Peyer's patch (tissue), 4 donors: Measurements from ENCODE around the gene TMEM217. TPM values are rescaled to one million over a fixed set of nuclear protein-coding genes. Genes with fewer than 3 reads are reported as not detected.

Source experiments
- DNase-seq, 3 donors: peaks; one replicate each; pipeline ENCODE4 v3.0.0-alpha.2; 2017 to 2019
- H3K27ac ChIP-seq, 4 donors: fragments of 200-600 bp; sonication (generic); one replicate each; pipeline ENCODE4 v1.5.1; 2016 to 2019
- H3K27me3 ChIP-seq, 2 donors: fragments of 200-600 bp; sonication (generic); one replicate each; pipeline ENCODE4 v1.5.1; 2019
- H3K36me3 ChIP-seq, 3 donors: fragments of 200-600 bp; sonication (generic); one replicate each; pipeline ENCODE4 v1.5.1; 2016 to 2019
- H3K4me1 ChIP-seq, 4 donors: fragments of 200-600 bp; sonication (generic); one replicate each; pipeline ENCODE4 v1.5.1; 2016 to 2019
- H3K4me3 ChIP-seq, 4 donors: fragments of 200-600 bp; sonication (generic); 1 replicate in 3 of 4; 2 replicates in 1 of 4; pipeline ENCODE4 v1.5.1; 2016 to 2019; ENCODE audit warnings: mild to moderate bottlenecking in 1 of 4
- H3K9me3 ChIP-seq, 4 donors: fragments of 200-600 bp; sonication (generic); one replicate each; pipeline ENCODE4 v1.5.1; 2016 to 2019; ENCODE audit warnings: mild to moderate bottlenecking in 1 of 4
- CTCF ChIP-seq, 6 experiments: fragments of 450-650 bp in 4 of 6; fragments of 200-600 bp in 2 of 6; sonication (generic) in 1 of 6; IDR thresholded peaks; one replicate each; pipeline ENCODE4 v1.5.1; 2017 to 2019; ENCODE audit warnings: antibody characterized with exemption in 6 of 6, mild to moderate bottlenecking in 3 of 6, moderate library complexity in 1 of 6
- POLR2A ChIP-seq, 2 donors: fragments of 450-650 bp; IDR thresholded peaks; one replicate each; pipeline ENCODE4 v1.5.1; 2017; ENCODE audit warnings: antibody characterized with exemption in 2 of 2, mild to moderate bottlenecking in 2 of 2, moderate library complexity in 2 of 2
- total RNA-seq, 4 donors: library from RNA; depleted of rRNA; stranded (reverse); fragments of >200 nt; gene quantifications; one replicate each; pipeline ENCODE4 v1.1.0, GENCODE V29; 2016

TMEM217 gene
- total RNA-seq, 4 donors from 2014 or later = 0.53 TPM; not detected in 3

DNA sequence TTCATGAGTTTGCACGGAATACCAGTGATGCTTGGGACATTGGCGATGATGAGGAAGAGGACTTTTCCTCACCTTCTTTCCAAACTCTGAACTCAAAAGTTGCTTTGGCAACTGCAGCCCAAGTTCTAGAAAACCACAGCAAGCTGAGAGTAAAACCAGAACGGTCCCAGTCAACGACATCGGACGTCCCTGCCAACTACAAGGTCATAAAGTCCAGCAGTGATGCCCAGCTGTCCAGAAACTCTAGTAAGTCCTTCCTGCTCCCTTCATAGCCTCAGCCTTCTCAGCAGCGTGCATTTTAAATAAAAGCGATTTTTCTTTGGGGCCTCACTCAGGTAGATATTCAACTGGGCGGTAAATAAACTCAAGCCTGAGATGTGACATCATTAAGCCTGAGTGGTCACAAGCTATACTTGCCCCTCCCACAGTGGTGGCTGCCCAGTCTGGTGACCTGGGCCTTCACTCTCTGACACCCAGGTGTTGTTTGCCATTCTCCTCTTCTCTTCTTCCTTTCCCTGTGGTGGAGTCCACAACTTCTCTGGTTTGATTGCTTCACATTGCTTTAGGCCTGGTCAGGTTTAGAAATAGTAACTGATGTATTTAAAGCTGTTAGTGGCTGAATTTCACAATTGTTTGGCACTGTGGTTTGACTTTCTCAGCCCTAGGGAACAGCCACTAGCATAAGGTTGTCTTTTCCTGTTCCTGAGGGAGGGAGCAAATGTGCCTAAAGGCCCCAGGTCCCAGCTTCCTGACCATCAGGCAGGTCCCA lies 21.6 kb upstream of the TMEM217 start:
- no peaks in the 10 kb centered on the region for H3K27me3 ChIP-seq
- no peaks in the 10 kb centered on the region for H3K9me3 ChIP-seq
- peaks cover 0 to 3% (median 1%) of the 10 kb centered on the region in 4 donors for H3K4me1 ChIP-seq
- H3K27ac ChIP-seq = no peak overlapping the region
- no peak overlapping the region for H3K4me3 ChIP-seq
- H3K36me3 ChIP-seq = peaks cover 0 to 44% (median 2%) of the 10 kb centered on the region in 3 donors
- no peak for DNase-seq
- no peak for TF ChIP-seq CTCF (IDR thresholded peaks at IDR 0.05)
- TF ChIP-seq POLR2A (IDR thresholded peaks at IDR 0.05) = no peak

DNA sequence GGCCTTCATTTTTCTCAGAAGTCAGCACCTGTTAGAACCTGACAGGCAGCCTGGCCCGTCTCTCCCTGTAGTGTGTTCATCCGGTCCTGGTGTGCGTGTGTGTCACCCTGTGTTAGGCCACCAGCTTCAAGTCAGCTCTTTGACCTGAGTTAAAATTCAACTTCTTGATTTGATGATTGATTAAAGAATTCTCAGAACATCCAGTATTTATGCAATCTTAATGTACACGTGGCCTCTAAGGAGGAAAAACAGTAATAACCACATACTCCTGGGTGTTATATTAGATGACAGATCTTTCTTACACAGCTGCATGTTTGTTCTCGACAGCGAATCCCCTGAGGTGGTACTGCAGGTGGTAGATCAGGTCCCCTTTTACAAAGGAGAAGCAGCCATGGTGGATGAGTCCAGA lies 19.1 kb upstream of the TMEM217 start:
- Histone ChIP-seq H3K9me3 (no peaks in the 10 kb centered on the region), H3K27ac (no peak overlapping the region), H3K4me3 (no peak overlapping the region), H3K27me3 (no peaks in the 10 kb centered on the region), H3K36me3 (peaks cover 0 to 20% (median 2%) of the 10 kb centered on the region in 3 donors), H3K4me1 (peaks cover 0 to 2% (median 0%) of the 10 kb centered on the region in 4 donors)
- TF ChIP-seq CTCF (IDR thresholded peaks at IDR 0.05) = no peak
- peak in 1 of 2 donors; percentile 19 for TF ChIP-seq POLR2A (IDR thresholded peaks at IDR 0.05)
- peak in 1 of 3 donors; percentile 64 for DNase-seq

DNA sequence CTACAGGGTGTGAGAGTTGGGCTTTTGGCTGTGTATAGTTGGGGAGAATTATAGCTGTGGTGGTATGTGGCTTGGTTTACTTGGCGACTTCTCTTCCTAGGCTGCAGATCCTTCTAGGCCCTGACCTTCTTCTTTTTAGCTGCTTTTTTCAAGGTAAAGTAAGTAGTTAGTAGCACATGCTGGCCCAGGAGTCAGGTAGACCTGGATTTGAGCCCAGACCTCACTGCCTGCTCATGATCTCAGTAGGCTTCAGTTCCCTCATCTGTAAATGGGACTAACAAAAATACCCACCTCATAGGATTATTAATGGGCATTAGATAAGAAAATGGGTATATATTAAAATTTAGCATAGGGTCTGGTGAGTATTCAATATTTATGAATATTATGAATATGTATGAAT lies 17.4 kb upstream of the TMEM217 start:
- no peak for DNase-seq
- Histone ChIP-seq H3K9me3 (no peaks in the 10 kb centered on the region), H3K27ac (no peak overlapping the region), H3K4me3 (no peak overlapping the region), H3K36me3 (peaks cover 0 to 18% (median 0%) of the 10 kb centered on the region in 3 donors), H3K27me3 (no peaks in the 10 kb centered on the region), H3K4me1 (peaks cover 0 to 2% (median 0%) of the 10 kb centered on the region in 4 donors)
- TF ChIP-seq CTCF (IDR thresholded peaks at IDR 0.05) (no peak), POLR2A (IDR thresholded peaks at IDR 0.05) (no peak)

DNA sequence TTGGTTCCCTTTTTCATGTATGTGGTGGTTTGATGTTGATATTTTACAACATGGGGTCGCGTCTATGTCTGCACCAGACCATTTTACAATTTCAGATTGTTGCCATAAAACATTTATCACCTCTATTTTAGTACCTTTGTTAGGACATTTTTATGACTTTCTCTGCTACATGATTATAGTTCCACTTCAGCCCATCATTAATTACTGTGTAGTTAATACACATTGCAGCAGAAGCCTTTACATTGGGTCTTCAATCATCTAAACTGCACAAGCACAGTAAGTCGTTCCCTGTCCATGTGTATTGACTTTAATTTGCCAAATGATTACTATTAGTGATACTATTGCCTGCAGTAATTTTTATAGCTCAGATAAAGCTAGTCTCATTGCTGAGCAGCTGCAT lies 15.7 kb upstream of the TMEM217 start:
- H3K27ac ChIP-seq = no peak overlapping the region
- peaks cover 0 to 2% (median 0%) of the 10 kb centered on the region in 4 donors for H3K4me1 ChIP-seq
- H3K36me3 ChIP-seq = peaks cover 0 to 14% (median 0%) of the 10 kb centered on the region in 3 donors
- H3K27me3 ChIP-seq = no peaks in the 10 kb centered on the region
- H3K9me3 ChIP-seq = no peaks in the 10 kb centered on the region
- DNase-seq = no peak
- no peak overlapping the region for H3K4me3 ChIP-seq
- TF ChIP-seq POLR2A (IDR thresholded peaks at IDR 0.05) (no peak), CTCF (IDR thresholded peaks at IDR 0.05) (no peak)

DNA sequence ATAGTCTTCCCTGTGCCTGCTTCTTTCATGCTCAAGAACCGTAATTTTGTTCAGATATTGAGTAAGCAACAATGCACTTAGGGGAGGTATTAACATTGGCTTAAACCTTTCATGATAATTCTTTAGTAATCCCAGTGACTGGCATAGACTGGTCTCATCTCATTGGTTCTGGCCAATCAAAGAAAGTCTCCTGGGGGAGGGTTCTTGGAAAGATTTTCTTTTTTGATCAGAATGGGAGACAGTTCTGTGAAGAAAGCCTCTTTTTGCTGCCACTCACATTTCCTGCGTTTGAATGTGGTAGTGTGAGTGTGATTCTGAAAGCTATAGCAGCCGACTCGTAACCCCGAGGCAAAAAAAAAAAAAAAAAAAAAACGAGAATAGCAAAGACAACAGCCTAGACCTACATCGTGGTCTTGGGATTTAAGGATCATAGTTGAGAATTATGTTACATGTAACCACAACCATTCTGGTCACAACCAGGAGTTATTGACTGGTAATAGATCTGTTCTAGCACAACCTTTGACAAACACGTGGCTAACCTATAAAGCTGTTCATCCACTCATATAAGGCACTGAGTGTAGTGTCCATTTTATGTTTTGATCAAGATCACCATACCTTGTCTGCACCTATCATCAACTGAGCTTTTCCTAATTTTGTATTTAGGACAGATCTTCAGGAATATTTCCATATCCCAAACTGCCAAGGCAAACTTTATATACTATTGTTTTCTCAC lies 15.1 kb upstream of the TMEM217 start:
- H3K27ac ChIP-seq = no peak overlapping the region
- no peaks in the 10 kb centered on the region for H3K9me3 ChIP-seq
- no peak for TF ChIP-seq CTCF (IDR thresholded peaks at IDR 0.05)
- TF ChIP-seq POLR2A (IDR thresholded peaks at IDR 0.05) = no peak
- peaks cover 0 to 2% (median 0%) of the 10 kb centered on the region in 4 donors for H3K4me1 ChIP-seq
- no peaks in the 10 kb centered on the region for H3K27me3 ChIP-seq
- no peak for DNase-seq
- no peak overlapping the region for H3K4me3 ChIP-seq
- peaks cover 0 to 20% (median 0%) of the 10 kb centered on the region in 3 donors for H3K36me3 ChIP-seq
